Pancreas (tissue), 10 donors: Measurements from ENCODE around the gene CHSY1. TPM values are rescaled to one million over a fixed set of nuclear protein-coding genes. Genes with fewer than 3 reads are reported as not detected.

ENCODE experiments used
- ATAC-seq, 4 donors: fragments of 200-7000 bp; cut with Tn5 transposase; one replicate each; pipeline versions ENCODE4 v1.8.0 to v1.9.1; 2020; ENCODE audit warnings: mild to moderate bottlenecking in 4 of 4, moderate library complexity in 4 of 4
- DNase-seq, 6 donors: peaks; one replicate each; pipeline ENCODE4 v3.0.0-alpha.2; 2020
- FAIRE-seq: peaks from 2 replicates; lab custom pipeline; 2012; peaks lifted over from hg19 to GRCh38; lab: Jason Lieb, UNC
- H3K27ac ChIP-seq, 4 donors: fragments of 200-600 bp; sonication (generic); 1 replicate in 3 of 4; 2 replicates in 1 of 4; pipeline versions ENCODE4 v1.5.0 to v1.8.0; 2020
- H3K27me3 ChIP-seq, 4 donors: fragments of 200-600 bp; one replicate each; pipeline ENCODE4 v1.8.0; 2021
- H3K36me3 ChIP-seq, 3 donors: fragments of 200-600 bp; sonication (generic) in 1 of 3; one replicate each; pipeline versions ENCODE4 v1.5.0 to v1.8.0; 2020 to 2021
- H3K4me1 ChIP-seq, 3 donors: fragments of 200-600 bp; one replicate each; pipeline ENCODE4 v1.8.0; 2021
- H3K4me3 ChIP-seq, 4 donors: fragments of 200-600 bp; sonication (generic) in 2 of 4; one replicate each; pipeline versions ENCODE4 v1.5.0 to v1.8.0; 2020 to 2021
- H3K9me3 ChIP-seq, 4 donors: fragments of 200-600 bp; one replicate each; pipeline ENCODE4 v1.8.0; 2021
- WGBS, 2 donors: extraction: QIAGEN DNeasy Blood & Tissue Kit; methylation state at CpG; one replicate each; pipeline ENCODE4 v1.1.7; 2013; 5-methylcytosine and 5-hydroxymethylcytosine counted together
- intact Hi-C, 3 donors: fragments of 100-400 bp; cut with DNase I; formaldehyde crosslinking; loops; one replicate each; pipeline versions ENCODE4 v1.11.1 to v1.14.2; 2022
- polyA plus RNA-seq, 2 donors: library from polyadenylated mRNA; stranded (reverse); fragments of 200-250 nt; gene quantifications; one replicate each; pipeline ENCODE4 v1.2.3, GENCODE V29; 2013
- total RNA-seq, 6 donors: library from RNA; stranded (reverse); fragmentation: NEBNext Ultra II Directional in 4 of 6; extraction: Animal tissue kit (Norgen Biotek cat#: 25700) in 4 of 6; gene quantifications; one replicate each; pipeline versions ENCODE4 v1.2.1 to v1.2.4, GENCODE V29; 2021 to 2023
- TF ChIP-seq, protein P1 (sequence below), 4 donors: fragments of 200-600 bp; sonication (generic) in 3 of 4; IDR thresholded peaks; one replicate each; pipeline versions ENCODE4 v1.5.0 to v1.8.0; 2021; ENCODE audit warnings: antibody characterized with exemption in 4 of 4
- donor health status: healthy with polysubstance abuse.
- donor health status: DM: no; HTN: no; CAD: no; lungs with moderate emphysema.
- donor health status: DM: no; HTN: no; CAD: no.
- donor health status: control.
- donor health status: control.
- donor health status: Bipolar disorder and iron deficiency.
- donor health status: DM: yes; HTN: yes; CAD: no.
- donor health status: DM: no; HTN: no; CAD: no.
- donor health status: DM: no; HTN: no; CAD: no.
- donor health status: DM: yes; HTN: yes; CAD: no.

The CHSY1 gene
- total and polyA plus RNA-seq, 8 donors, result 3.4 to 11.2 (median 5.5) TPM

DNA sequence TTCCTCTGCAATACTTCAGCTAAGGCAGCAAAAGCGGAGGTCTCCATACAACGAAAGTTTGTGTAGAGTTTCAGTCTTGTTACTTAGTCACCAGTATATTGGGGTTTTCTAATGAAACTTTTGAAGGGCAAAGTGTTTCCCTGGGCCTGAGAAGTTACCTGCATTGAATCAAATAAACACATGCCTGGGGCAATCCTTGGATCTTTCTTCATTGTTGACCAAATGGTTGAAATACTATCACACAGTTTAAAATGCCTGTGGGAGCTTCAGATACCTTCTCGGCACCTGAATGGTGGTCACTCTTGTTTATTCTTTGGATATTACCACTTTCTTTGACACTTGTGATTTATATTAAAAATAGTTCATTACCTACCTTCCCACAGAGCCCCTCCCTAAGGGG, 988 bp upstream of the CHSY1 start:
- TF ChIP-seq, protein P1, sequence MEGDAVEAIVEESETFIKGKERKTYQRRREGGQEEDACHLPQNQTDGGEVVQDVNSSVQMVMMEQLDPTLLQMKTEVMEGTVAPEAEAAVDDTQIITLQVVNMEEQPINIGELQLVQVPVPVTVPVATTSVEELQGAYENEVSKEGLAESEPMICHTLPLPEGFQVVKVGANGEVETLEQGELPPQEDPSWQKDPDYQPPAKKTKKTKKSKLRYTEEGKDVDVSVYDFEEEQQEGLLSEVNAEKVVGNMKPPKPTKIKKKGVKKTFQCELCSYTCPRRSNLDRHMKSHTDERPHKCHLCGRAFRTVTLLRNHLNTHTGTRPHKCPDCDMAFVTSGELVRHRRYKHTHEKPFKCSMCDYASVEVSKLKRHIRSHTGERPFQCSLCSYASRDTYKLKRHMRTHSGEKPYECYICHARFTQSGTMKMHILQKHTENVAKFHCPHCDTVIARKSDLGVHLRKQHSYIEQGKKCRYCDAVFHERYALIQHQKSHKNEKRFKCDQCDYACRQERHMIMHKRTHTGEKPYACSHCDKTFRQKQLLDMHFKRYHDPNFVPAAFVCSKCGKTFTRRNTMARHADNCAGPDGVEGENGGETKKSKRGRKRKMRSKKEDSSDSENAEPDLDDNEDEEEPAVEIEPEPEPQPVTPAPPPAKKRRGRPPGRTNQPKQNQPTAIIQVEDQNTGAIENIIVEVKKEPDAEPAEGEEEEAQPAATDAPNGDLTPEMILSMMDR (IDR thresholded peaks at IDR 0.05), result no peak

DNA sequence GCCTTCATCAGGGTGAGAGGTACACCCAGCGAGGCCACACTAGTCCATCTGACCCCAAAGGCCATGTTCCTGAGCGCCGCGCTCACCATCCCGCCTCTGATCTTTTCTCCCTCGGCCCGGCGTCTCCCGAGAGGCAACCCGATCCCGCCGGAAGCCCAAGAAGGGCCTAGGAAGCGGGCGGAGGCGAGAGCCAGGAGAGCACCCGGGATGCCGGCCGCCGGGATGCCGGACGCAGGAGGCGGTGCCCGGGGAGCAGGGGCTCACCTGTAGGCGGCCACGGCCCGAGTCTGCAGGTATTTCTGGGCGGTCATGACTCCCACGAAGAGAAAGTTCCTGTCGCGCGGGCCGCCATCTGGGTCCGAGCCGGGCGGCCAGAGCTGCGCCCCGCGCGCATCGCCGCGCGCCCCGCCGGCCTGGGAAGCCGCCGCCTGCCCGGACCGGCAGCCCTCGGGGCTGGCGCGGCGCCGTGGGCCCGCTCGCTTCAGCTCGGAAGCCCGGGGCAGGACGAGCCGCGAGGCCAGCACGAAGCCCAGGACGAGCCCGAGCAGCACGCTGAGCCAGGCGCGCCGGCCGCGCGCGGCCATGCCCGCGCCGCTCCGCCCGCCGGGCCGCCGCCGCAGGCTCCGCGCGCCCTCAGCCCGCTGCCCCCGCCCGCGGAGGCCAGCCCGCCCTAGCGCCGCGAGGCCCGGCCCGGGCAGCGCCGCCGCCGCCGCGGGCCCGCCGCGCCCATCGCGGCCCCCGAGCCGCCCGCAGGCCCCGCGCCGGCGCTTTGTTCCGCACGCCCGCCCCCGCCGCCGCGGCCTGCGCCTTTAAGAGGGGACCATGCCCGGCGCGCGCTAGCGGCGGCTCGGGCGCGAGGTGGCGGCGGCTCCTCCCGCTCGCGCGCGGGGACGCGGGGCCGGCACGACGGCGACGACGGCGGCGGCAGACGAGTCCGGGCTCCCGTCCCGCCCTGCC, 697 bp downstream of the CHSY1 start:
- DNase-seq, result peak in 5 of 6 donors; percentile 30 to 84 (median 61)
- Histone ChIP-seq H3K4me3 (peak overlapping the region; percentile 61 to 84 (median 82)), H3K27ac (peak overlapping the region; percentile 51 to 82 (median 70)), H3K27me3 (no peaks in the 10 kb centered on the region), H3K9me3 (no peaks in the 10 kb centered on the region), H3K36me3 (no peaks in the 10 kb centered on the region), H3K4me1 (peaks cover 0 to 14% (median 7%) of the 10 kb centered on the region in 3 donors)
- ATAC-seq, result peak; percentile 55 to 77 (median 67)
- WGBS, 2 donors, result 0% methylated on average over 72 to 150 of the region's 150 CpGs
- intact Hi-C loops, result no loop called here
- no peak for FAIRE-seq
- TF ChIP-seq, protein P1 (IDR thresholded peaks at IDR 0.05), result no peak

More for the DNA sequence above, 988 bp upstream of the CHSY1 start:
- H3K9me3 ChIP-seq, result no peaks in the 10 kb centered on the region
- peak overlapping the region in 2 of 4 donors; percentile 65 to 76 for H3K27ac ChIP-seq
- no peaks in the 10 kb centered on the region for H3K27me3 ChIP-seq
- H3K4me3 ChIP-seq, result peak overlapping the region in 3 of 4 donors; percentile 53 to 84 (median 80)
- WGBS, 2 donors, result 40% methylated on average over 3 of the region's 3 CpGs
- intact Hi-C loops, result no loop called here
- peaks cover 0 to 14% (median 7%) of the 10 kb centered on the region in 3 donors for H3K4me1 ChIP-seq
- FAIRE-seq, result no peak
- no peak for ATAC-seq
- no peaks in the 10 kb centered on the region for H3K36me3 ChIP-seq
- DNase-seq, result no peak

DNA sequence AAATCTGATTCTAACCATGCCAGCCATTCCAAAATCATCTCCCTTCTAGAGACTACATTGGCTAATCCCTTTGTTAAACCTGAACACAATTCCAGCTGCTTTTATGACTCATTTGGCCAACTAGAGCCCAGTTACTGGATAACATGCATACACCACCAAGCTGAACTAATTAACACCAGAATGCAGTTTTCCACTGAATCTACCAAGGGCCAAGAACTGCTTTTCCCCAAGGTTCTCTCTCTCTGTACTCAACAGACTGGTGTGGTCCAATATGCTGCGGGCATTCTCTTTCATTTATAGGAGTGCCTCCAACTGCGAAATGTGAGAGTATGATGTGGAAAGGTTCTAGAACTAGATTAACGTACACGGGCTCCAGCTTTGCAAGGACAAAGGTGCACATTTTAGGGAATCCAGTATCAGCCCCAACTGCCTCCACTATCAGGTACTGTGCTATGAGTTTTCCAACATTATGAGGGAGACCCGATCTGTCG, 1.5 kb downstream of the CHSY1 start:
- Histone ChIP-seq H3K27ac (peak overlapping the region in 2 of 4 donors; percentile 41 to 56), H3K27me3 (no peaks in the 10 kb centered on the region), H3K4me3 (peak overlapping the region; percentile 61 to 84 (median 80)), H3K36me3 (no peaks in the 10 kb centered on the region), H3K9me3 (no peaks in the 10 kb centered on the region), H3K4me1 (peaks cover 0 to 12% (median 7%) of the 10 kb centered on the region in 3 donors)
- FAIRE-seq (no peak), DNase-seq (no peak), ATAC-seq (peak in 1 of 4 donors; percentile 25)
- intact Hi-C loops, result no loop called here
- TF ChIP-seq, protein P1 (IDR thresholded peaks at IDR 0.05), result no peak
- 3 to 6% methylated on average over 6 of the region's 6 CpGs for WGBS, 2 donors

DNA sequence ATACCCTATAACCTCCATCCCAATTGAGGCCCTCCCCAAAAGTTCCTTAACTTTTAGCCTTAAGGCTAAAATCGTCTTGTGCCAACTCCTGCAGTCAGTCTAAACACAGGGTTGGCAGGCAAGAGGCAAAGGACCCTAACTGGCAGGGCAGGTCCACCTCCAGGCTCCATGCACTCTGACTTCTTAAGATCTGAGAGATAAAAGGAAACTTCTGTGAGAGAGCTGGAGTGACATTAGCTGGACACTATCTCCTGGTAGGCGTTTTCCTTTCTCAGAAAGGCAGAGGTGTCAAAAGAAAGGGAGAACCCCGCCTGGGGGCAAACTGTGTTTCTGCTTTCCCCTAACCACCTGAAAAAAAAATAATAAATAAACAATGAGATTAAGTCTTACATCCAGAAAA, 3.6 kb downstream of the CHSY1 start:
- ATAC-seq, result no peak
- DNase-seq, result no peak
- Histone ChIP-seq H3K4me3 (no peak overlapping the region), H3K36me3 (no peaks in the 10 kb centered on the region), H3K4me1 (peaks cover 0 to 12% (median 7%) of the 10 kb centered on the region in 3 donors), H3K9me3 (no peaks in the 10 kb centered on the region), H3K27me3 (no peaks in the 10 kb centered on the region), H3K27ac (no peak overlapping the region)
- TF ChIP-seq, protein P1 (IDR thresholded peaks at IDR 0.05), result no peak
- FAIRE-seq, result no peak
- intact Hi-C loops, result no loop called here
- WGBS, 2 donors, result 72 to 76% methylated on average over 3 of the region's 3 CpGs
